Measurements from ENCODE around the gene VWA3B. TPM values are rescaled to one million over a fixed set of nuclear protein-coding genes. Genes with fewer than 3 reads are reported as not detected.
"Not testable (repeated sequence)": the region's sequence is repeated elsewhere in the genome, so short reads cannot be mapped to it uniquely, and the experiment has no call there.

The VWA3B gene
- total RNA-seq, 1 donor from 2014 or later = not detected

- H3K36me3 Mint-ChIP-seq (ENCODE audit: low read depth) = peaks cover 11% of the 10 kb centered on the region
- H3K27ac Mint-ChIP-seq (ENCODE audit: unreplicated experiment) = no peak overlapping the region
- no peak for DNase-seq (ENCODE audit: low spot score)
- H3K4me1 Mint-ChIP-seq (ENCODE audit: low read depth) = no peaks in the 10 kb centered on the region
- H3K27me3 Mint-ChIP-seq (ENCODE audit: low read depth) = peaks cover 18% of the 10 kb centered on the region
- no peak overlapping the region for H3K4me3 Mint-ChIP-seq (ENCODE audit: unreplicated experiment)
- peaks cover 39% of the 10 kb centered on the region for H3K9me3 Mint-ChIP-seq (ENCODE audit: low read depth)
- no peak for TF ChIP-seq CTCF (IDR thresholded peaks at IDR 0.05)
Observed at GRCh38 chr2:98263362-98263761, 176.4 kb downstream of the VWA3B start.

GRCh38 chr2:98268225-98268624 lies 181.3 kb downstream of the VWA3B start:
- Mint-ChIP-seq H3K4me1 (ENCODE audit: low read depth) (peaks cover 14% of the 10 kb centered on the region), H3K9me3 (ENCODE audit: low read depth) (peaks cover 25% of the 10 kb centered on the region)
- not testable (repeated sequence) for H3K27me3 Mint-ChIP-seq (ENCODE audit: low read depth); H3K27ac Mint-ChIP-seq (ENCODE audit: unreplicated experiment); H3K4me3 Mint-ChIP-seq (ENCODE audit: unreplicated experiment); DNase-seq (ENCODE audit: low spot score); H3K36me3 Mint-ChIP-seq (ENCODE audit: low read depth)

- no peak for DNase-seq (ENCODE audit: low spot score)
- peak overlapping the region; percentile 74 for H3K27ac Mint-ChIP-seq (ENCODE audit: unreplicated experiment)
- peaks cover 14% of the 10 kb centered on the region for H3K4me1 Mint-ChIP-seq (ENCODE audit: low read depth)
Observed at GRCh38 chr2:98269274-98269673, 182.3 kb downstream of the VWA3B start.

GRCh38 chr2:98269830-98270229 lies 182.9 kb downstream of the VWA3B start:
- no peaks in the 10 kb centered on the region for H3K36me3 Mint-ChIP-seq (ENCODE audit: low read depth)
- H3K27ac Mint-ChIP-seq (ENCODE audit: unreplicated experiment) = peak overlapping the region; percentile 74
- H3K27me3 Mint-ChIP-seq (ENCODE audit: low read depth) = peaks cover 4% of the 10 kb centered on the region
- no peak for TF ChIP-seq CTCF (IDR thresholded peaks at IDR 0.05)
- no peak overlapping the region for H3K4me3 Mint-ChIP-seq (ENCODE audit: unreplicated experiment)
- no peak for DNase-seq (ENCODE audit: low spot score)
- H3K9me3 Mint-ChIP-seq (ENCODE audit: low read depth) = peaks cover 9% of the 10 kb centered on the region
- peaks cover 14% of the 10 kb centered on the region for H3K4me1 Mint-ChIP-seq (ENCODE audit: low read depth)

More at GRCh38 chr2:98269274-98269673, 182.3 kb downstream of the VWA3B start:
- H3K27me3 Mint-ChIP-seq (ENCODE audit: low read depth) = peaks cover 4% of the 10 kb centered on the region
- no peak overlapping the region for H3K4me3 Mint-ChIP-seq (ENCODE audit: unreplicated experiment)
- TF ChIP-seq CTCF (IDR thresholded peaks at IDR 0.05) = peak; percentile 80
- H3K9me3 Mint-ChIP-seq (ENCODE audit: low read depth) = peaks cover 14% of the 10 kb centered on the region
- H3K36me3 Mint-ChIP-seq (ENCODE audit: low read depth) = no peaks in the 10 kb centered on the region

GRCh38 chr2:98277162-98277859 lies 190.3 kb downstream of the VWA3B start:
- Mint-ChIP-seq H3K4me1 (ENCODE audit: low read depth) (peaks cover 12% of the 10 kb centered on the region), H3K9me3 (ENCODE audit: low read depth) (peaks cover 2% of the 10 kb centered on the region), H3K4me3 (ENCODE audit: unreplicated experiment) (no peak overlapping the region), H3K27ac (ENCODE audit: unreplicated experiment) (no peak overlapping the region), H3K36me3 (ENCODE audit: low read depth) (no peaks in the 10 kb centered on the region), H3K27me3 (ENCODE audit: low read depth) (peaks cover 10% of the 10 kb centered on the region)
- no peak for TF ChIP-seq CTCF (IDR thresholded peaks at IDR 0.05)
- DNase-seq (ENCODE audit: low spot score) = no peak

GRCh38 chr2:98278074-98278473 lies 191.1 kb downstream of the VWA3B start:
- Mint-ChIP-seq H3K27me3 (ENCODE audit: low read depth) (peaks cover 10% of the 10 kb centered on the region), H3K4me3 (ENCODE audit: unreplicated experiment) (no peak overlapping the region), H3K36me3 (ENCODE audit: low read depth) (no peaks in the 10 kb centered on the region), H3K4me1 (ENCODE audit: low read depth) (peaks cover 12% of the 10 kb centered on the region), H3K27ac (ENCODE audit: unreplicated experiment) (no peak overlapping the region), H3K9me3 (ENCODE audit: low read depth) (peaks cover 2% of the 10 kb centered on the region)
- DNase-seq (ENCODE audit: low spot score) = no peak
- TF ChIP-seq CTCF (IDR thresholded peaks at IDR 0.05) = no peak
